Ecto neural progenitor cell (in vitro differentiated cells): Measurements from ENCODE around the gene GFRA1.

Experiments
- DNase-seq: peaks from one replicate; pipeline ENCODE4 v3.0.0-alpha.2; 2018; ENCODE audit warnings: low spot score

GFRA1 gene

GRCh38 chr10:116241085-116241484, 31.9 kb downstream of the GFRA1 start:
- no peak for DNase-seq

GRCh38 chr10:116240157-116240950, 32.7 kb downstream of the GFRA1 start:
- DNase-seq: no peak

- DNase-seq: no peak
Observed at GRCh38 chr10:116239229-116239628, 33.8 kb downstream of the GFRA1 start.

GRCh38 chr10:116237970-116238369, 35.0 kb downstream of the GFRA1 start:
- DNase-seq: no peak

- no peak for DNase-seq
Observed at GRCh38 chr10:116237260-116237659, 35.7 kb downstream of the GFRA1 start.

GRCh38 chr10:116233230-116233629, 39.8 kb downstream of the GFRA1 start:
- DNase-seq: no peak

- no peak for DNase-seq
Observed at GRCh38 chr10:116232613-116233012, 40.4 kb downstream of the GFRA1 start.

GRCh38 chr10:116226766-116227165, 46.2 kb downstream of the GFRA1 start:
- DNase-seq: no peak

GRCh38 chr10:116226053-116226452, 47.0 kb downstream of the GFRA1 start:
- DNase-seq: no peak

- DNase-seq: no peak
Observed at GRCh38 chr10:116223289-116223688, 49.7 kb downstream of the GFRA1 start.

- no peak for DNase-seq
Observed at GRCh38 chr10:116221053-116221452, 52.0 kb downstream of the GFRA1 start.

- no peak for DNase-seq
Observed at GRCh38 chr10:116216676-116217075, 56.3 kb downstream of the GFRA1 start.

GRCh38 chr10:116215651-116216050, 57.4 kb downstream of the GFRA1 start:
- DNase-seq: peak; percentile 54

GRCh38 chr10:116211682-116212081, 61.3 kb downstream of the GFRA1 start:
- no peak for DNase-seq

GRCh38 chr10:116210588-116211346, 62.2 kb downstream of the GFRA1 start:
- no peak for DNase-seq

GRCh38 chr10:116209781-116210180, 63.2 kb downstream of the GFRA1 start:
- DNase-seq: no peak

- DNase-seq: no peak
Observed at GRCh38 chr10:116208956-116209567, 63.9 kb downstream of the GFRA1 start.

- DNase-seq: no peak
Observed at GRCh38 chr10:116207690-116208089, 65.3 kb downstream of the GFRA1 start.

GRCh38 chr10:116203661-116204060, 69.3 kb downstream of the GFRA1 start:
- DNase-seq: no peak

GRCh38 chr10:116201670-116202430, 71.2 kb downstream of the GFRA1 start:
- no peak for DNase-seq

GRCh38 chr10:116201011-116201410, 72.0 kb downstream of the GFRA1 start:
- DNase-seq: no peak

- DNase-seq: no peak
Observed at GRCh38 chr10:116198676-116199035, 74.3 kb downstream of the GFRA1 start.
